LNCaP clone FGC (cell line): ENCODE data around the gene ATIC.

ENCODE experiments used
- DNase-seq: peaks from one replicate; pipeline ENCODE4 v3.0.0-alpha.2; 2011; ENCODE audit warnings: low read depth
- H3K4me3 ChIP-seq: 2 replicates; pipeline ENCODE4 v1.5.1; 2011; ENCODE audit warnings: mild to moderate bottlenecking, low read depth, low read length, control low read depth
- TF ChIP-seq, protein P1 (sequence below): IDR thresholded peaks from 2 replicates; pipeline ENCODE4 v1.5.1; 2012; ENCODE audit warnings: mild to moderate bottlenecking; ENCODE audit not compliant: control insufficient read depth, insufficient read depth; ENCODE audit errors: extremely low read depth

Gene ATIC

DNA sequence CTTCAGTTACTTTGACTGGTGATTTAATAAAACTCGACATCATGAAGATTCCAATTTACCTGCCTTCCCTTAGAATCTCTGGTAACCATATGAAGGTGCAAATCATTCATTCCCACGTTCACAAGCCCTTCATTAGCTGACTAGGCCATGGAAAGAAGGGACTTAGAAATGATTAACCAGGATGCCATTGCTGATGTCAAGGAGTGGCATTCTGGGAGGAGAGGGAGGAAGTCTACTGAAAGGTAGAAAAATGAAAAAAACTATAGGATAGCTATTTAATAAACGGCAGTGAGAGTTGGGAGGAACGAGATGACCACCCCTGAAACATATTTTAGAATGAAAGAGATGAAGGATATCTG is 1.4 kb downstream of the ATIC start:
- H3K4me3 ChIP-seq = peak overlapping the region; percentile 79; the same call in 1 of the 2 replicates
- no peak for DNase-seq
- TF ChIP-seq, protein P1, sequence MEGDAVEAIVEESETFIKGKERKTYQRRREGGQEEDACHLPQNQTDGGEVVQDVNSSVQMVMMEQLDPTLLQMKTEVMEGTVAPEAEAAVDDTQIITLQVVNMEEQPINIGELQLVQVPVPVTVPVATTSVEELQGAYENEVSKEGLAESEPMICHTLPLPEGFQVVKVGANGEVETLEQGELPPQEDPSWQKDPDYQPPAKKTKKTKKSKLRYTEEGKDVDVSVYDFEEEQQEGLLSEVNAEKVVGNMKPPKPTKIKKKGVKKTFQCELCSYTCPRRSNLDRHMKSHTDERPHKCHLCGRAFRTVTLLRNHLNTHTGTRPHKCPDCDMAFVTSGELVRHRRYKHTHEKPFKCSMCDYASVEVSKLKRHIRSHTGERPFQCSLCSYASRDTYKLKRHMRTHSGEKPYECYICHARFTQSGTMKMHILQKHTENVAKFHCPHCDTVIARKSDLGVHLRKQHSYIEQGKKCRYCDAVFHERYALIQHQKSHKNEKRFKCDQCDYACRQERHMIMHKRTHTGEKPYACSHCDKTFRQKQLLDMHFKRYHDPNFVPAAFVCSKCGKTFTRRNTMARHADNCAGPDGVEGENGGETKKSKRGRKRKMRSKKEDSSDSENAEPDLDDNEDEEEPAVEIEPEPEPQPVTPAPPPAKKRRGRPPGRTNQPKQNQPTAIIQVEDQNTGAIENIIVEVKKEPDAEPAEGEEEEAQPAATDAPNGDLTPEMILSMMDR = no peak

DNA sequence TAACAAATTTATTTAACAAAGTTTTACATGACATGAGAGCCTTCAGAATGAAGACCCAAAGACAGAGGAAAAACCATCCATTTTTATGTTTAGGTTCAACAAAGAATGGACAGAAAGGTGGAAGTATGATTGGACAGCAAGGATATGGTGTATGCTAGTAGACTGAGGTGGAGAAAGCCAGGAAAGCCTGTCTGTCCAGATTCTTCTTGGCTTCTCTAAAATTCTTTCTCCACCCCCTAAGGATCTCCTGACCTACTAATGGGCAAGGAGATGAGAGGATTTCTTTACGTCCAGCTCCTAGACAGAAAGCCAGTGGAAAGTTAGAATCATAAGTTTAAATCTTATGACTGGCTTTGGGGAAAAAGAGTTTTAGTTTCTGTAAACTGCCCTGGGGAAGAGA is 3.0 kb downstream of the ATIC start:
- TF ChIP-seq, protein P1 = no peak
- DNase-seq = no peak
- no peak overlapping the region for H3K4me3 ChIP-seq

DNA sequence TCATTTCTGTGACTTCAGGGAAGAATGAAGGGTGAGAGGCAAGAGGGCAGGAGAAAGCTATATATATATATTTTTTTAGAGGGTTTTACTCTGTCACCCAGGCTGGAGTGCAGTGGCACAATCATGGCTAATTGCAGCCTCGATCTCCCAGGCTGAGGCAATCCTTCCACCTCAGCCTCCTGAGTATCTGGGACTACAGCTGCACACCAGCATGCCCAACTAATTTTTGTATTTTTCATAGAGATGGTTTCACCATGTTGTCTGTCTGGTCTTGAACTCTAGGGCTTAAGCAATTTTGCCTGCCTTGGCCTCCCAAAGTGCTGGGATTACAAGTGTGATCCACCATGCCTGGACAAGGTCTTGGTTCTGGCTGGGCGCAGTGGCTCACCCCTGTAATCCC is 3.4 kb downstream of the ATIC start:
- TF ChIP-seq, protein P1 = no peak
- no peak for DNase-seq
- no peak overlapping the region for H3K4me3 ChIP-seq

DNA sequence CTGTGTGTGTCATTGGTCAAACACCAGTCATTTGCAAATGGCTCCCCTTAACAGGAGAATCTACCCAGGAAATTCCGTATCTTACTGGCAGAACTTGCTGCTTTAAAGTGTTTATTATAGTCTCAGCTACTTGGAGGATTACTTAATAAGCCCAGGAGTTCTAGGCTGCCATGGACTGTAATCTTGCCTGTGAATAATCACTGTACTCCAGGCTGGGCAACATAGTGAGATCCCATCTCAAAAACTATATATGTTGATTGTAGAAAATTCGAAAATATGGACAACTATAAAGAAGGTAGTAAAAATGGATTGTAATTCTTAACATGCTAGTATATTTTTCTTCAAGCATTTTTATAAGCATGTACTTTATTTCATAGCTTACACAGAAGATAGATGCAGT is 4.5 kb downstream of the ATIC start:
- no peak overlapping the region for H3K4me3 ChIP-seq
- TF ChIP-seq, protein P1 = no peak
- no peak for DNase-seq

DNA sequence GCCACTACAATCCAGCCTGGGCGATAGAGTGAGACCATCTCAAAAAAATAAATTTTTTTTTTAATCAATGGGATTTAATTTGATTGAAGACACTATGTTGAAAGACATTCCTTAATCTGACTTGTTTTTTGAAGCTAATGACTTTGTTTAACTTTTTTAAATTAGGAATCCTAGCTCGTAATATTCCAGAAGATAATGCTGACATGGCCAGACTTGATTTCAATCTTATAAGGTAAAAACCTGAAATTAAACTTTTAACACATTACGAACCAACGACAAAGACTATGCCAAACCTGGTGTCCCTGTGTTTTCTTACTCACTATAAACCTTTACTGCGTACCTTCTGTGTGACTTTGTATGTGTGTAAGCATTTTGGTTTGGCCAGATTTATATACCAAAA is 7.6 kb downstream of the ATIC start:
- TF ChIP-seq, protein P1 = no peak
- no peak overlapping the region for H3K4me3 ChIP-seq
- DNase-seq = no peak

DNA sequence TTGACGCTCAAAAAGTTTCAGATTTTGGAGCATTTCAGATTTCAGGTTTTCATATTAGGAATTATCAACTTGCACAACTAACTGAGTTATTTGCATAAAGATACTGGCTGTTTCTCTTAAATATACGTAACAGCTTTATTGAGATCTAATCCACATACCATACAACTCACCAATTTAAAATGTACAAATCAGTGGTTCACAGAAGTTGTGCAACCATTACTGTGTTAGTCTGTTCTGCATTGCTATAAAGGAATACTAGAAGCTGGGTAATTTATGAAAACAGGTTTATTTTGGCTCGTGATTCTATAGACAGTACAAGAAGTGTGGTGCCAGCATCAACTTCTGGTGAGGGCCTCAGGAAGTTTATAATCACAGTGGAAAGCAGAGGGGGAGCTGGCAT is 8.2 kb downstream of the ATIC start:
- DNase-seq = no peak
- TF ChIP-seq, protein P1 = no peak
- H3K4me3 ChIP-seq = no peak overlapping the region

DNA sequence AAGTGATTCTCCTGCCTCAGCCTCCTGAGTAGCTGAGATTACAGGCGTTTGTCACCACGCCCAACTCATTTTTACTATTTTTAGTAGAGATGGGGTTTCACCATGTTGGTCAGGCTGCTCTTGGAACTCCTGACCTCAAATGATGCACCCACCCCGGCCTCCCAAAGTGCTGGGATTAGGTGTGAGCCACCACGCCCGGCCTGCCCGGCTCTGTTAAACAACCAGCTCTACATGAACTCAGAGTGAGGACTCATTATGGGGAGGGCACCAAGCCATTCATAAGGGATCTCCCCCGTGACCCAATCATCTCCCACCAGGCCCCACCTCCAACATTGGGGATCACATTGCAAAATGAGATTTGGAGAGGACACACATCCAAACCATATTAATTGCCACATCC is 8.8 kb downstream of the ATIC start:
- no peak for DNase-seq
- no peak overlapping the region for H3K4me3 ChIP-seq

More for the DNA sequence above, 8.8 kb downstream of the ATIC start:
- TF ChIP-seq, protein P1 = no peak
